CD14-positive monocyte (primary cell): ENCODE measurements around the gene OGFOD3. TPM values are rescaled to one million over a fixed set of nuclear protein-coding genes. Genes with fewer than 3 reads are reported as not detected.
A peak's percentile ranks its signal among the peaks of the same experiment; 100 is the strongest.
"Not testable (repeated sequence)": the region's sequence is repeated elsewhere in the genome, so short reads cannot be mapped to it uniquely, and the experiment has no call there.

Experiments
- DNase-seq, 3 donors: peaks; one replicate each; pipeline ENCODE4 v3.0.0-alpha.2; 2011 to 2022
- H2AFZ ChIP-seq: 2 replicates; pipeline ENCODE4 v1.6.0; 2012; ENCODE audit warnings: mild to moderate bottlenecking, low read depth, low read length, inconsistent platforms; ENCODE audit not compliant: insufficient read depth, poor library complexity, severe bottlenecking
- H3K27ac ChIP-seq, 2 donors: 1 replicate in 1 of 2; 2 replicates in 1 of 2; pipeline ENCODE4 v1.5.1; 2012 to 2013; ENCODE audit warnings: low read length in 2 of 2, control low read depth in 1 of 2, inconsistent platforms in 1 of 2, low read depth in 1 of 2, mild to moderate bottlenecking in 1 of 2
- H3K27me3 ChIP-seq, 2 donors: one replicate each; pipeline versions ENCODE4 v1.6.0 to v1.6.1; 2011 to 2013; ENCODE audit warnings: low read length in 2 of 2; ENCODE audit not compliant: control insufficient read depth in 2 of 2, insufficient read depth in 2 of 2
- H3K36me3 ChIP-seq, 2 donors: replicated peaks in 1 of 2; 1 replicate in 1 of 2; 2 replicates in 1 of 2; pipeline versions ENCODE4 v1.5.1 to v1.6.1; 2012 to 2013; ENCODE audit warnings: low read length in 2 of 2, control low read depth in 1 of 2, inconsistent platforms in 1 of 2, mild to moderate bottlenecking in 1 of 2; ENCODE audit not compliant: insufficient read depth in 2 of 2, control insufficient read depth in 1 of 2
- H3K4me1 ChIP-seq, 2 donors: 1 replicate in 1 of 2; 2 replicates in 1 of 2; pipeline versions ENCODE4 v1.5.1 to v1.6.1; 2012 to 2013; ENCODE audit warnings: low read length in 2 of 2, control low read depth in 1 of 2, inconsistent platforms in 1 of 2, mild to moderate bottlenecking in 1 of 2, moderate library complexity in 1 of 2; ENCODE audit not compliant: insufficient read depth in 2 of 2, control insufficient read depth in 1 of 2
- H3K4me2 ChIP-seq: replicated peaks from 2 replicates; pipeline ENCODE3; 2012; ENCODE audit warnings: low read length, moderate library complexity, mild to moderate bottlenecking; ENCODE audit not compliant: poor library complexity, severe bottlenecking; ENCODE audit errors: extremely low read depth
- H3K4me3 ChIP-seq, 3 experiments: fragments of 200-600 bp in 1 of 3; sonication (generic) in 1 of 3; replicated peaks in 1 of 3; 1 replicate in 2 of 3; 2 replicates in 1 of 3; pipeline ENCODE4 v1.5.1; 2011 to 2013; ENCODE audit warnings: low read length in 3 of 3, mild to moderate bottlenecking in 3 of 3, control low read depth in 2 of 3, low read depth in 2 of 3, inconsistent platforms in 1 of 3, moderate library complexity in 1 of 3
- H3K79me2 ChIP-seq: 2 replicates; pipeline ENCODE4 v1.6.0; 2012; ENCODE audit warnings: mild to moderate bottlenecking, control low read depth, inconsistent platforms, low read length, moderate library complexity; ENCODE audit not compliant: insufficient read depth
- H3K9ac ChIP-seq: 2 replicates; pipeline ENCODE4 v1.6.0; 2017; ENCODE audit warnings: low read length, mild to moderate bottlenecking; ENCODE audit not compliant: insufficient read depth, poor library complexity, severe bottlenecking
- H3K9me3 ChIP-seq, 2 donors: replicated peaks in 1 of 2; 1 replicate in 1 of 2; 2 replicates in 1 of 2; pipeline versions ENCODE4 v1.5.1 to v1.6.1; 2012 to 2013; ENCODE audit warnings: low read length in 2 of 2, control low read depth in 1 of 2; ENCODE audit not compliant: control insufficient read depth in 1 of 2, insufficient read depth in 1 of 2
- H4K20me1 ChIP-seq: 2 replicates; pipeline ENCODE4 v1.6.0; 2012; ENCODE audit warnings: mild to moderate bottlenecking, low read length, control low read depth, moderate library complexity; ENCODE audit not compliant: insufficient read depth
- H3K27ac Mint-ChIP-seq, 7 donors: one replicate each; pipeline ENCODE4 v1.8.0; 2020; ENCODE audit warnings: mild to moderate bottlenecking in 7 of 7, mixed read lengths in 7 of 7, moderate library complexity in 6 of 7, inconsistent platforms in 2 of 7
- H3K27me3 Mint-ChIP-seq, 3 donors: one replicate each; pipeline ENCODE4 v1.8.0; 2021 to 2022; ENCODE audit warnings: low read depth in 3 of 3, mild to moderate bottlenecking in 3 of 3, mixed read lengths in 3 of 3, moderate library complexity in 3 of 3, inconsistent platforms in 1 of 3
- H3K36me3 Mint-ChIP-seq, 2 donors: one replicate each; pipeline ENCODE4 v1.8.0; 2020; ENCODE audit warnings: mixed read lengths in 2 of 2, inconsistent platforms in 1 of 2, mild to moderate bottlenecking in 1 of 2
- H3K4me1 Mint-ChIP-seq: one replicate; pipeline ENCODE4 v1.8.0; 2020; ENCODE audit warnings: mild to moderate bottlenecking, mixed read lengths
- H3K4me3 Mint-ChIP-seq, 2 donors: one replicate each; pipeline ENCODE4 v1.8.0; 2020; ENCODE audit warnings: mild to moderate bottlenecking in 2 of 2, mixed read lengths in 2 of 2, moderate library complexity in 1 of 2
- H3K9me3 Mint-ChIP-seq, 7 donors: one replicate each; pipeline ENCODE4 v1.8.0; 2020 to 2022; ENCODE audit warnings: mixed read lengths in 7 of 7, mild to moderate bottlenecking in 6 of 7, moderate library complexity in 6 of 7, inconsistent platforms in 2 of 7
- WGBS: methylation state at CpG from one replicate; pipeline ENCODE4 v1.1.5; 2013; ENCODE audit warnings: missing lambda C conversion rate; ENCODE audit not compliant: insufficient coverage; 5-methylcytosine and 5-hydroxymethylcytosine counted together
- intact Hi-C, 2 donors: fragments of 100-400 bp; cut with micrococcal nuclease; formaldehyde crosslinking; loops; one replicate each; pipeline versions ENCODE4 v1.15.0 to v1.15.1; 2023
- polyA plus RNA-seq, 3 donors: library from polyadenylated mRNA; depleted of rRNA in 1 of 3; unstranded in 2 of 3; stranded (reverse) in 1 of 3; fragments of 300-500 nt in 2 of 3; fragments of >200 nt in 1 of 3; fragmentation: Illumina TruSeq in 2 of 3; gene quantifications; 1 replicate in 2 of 3; 2 replicates in 1 of 3; pipeline ENCODE4 v1.2.3, GENCODE V29; 2012 to 2021
- TF ChIP-seq, protein P1 (sequence below): fragments of 200-600 bp; IDR thresholded peaks from one replicate; pipeline ENCODE4 v1.8.0; 2022; ENCODE audit warnings: antibody characterized with exemption, mild to moderate bottlenecking

The OGFOD3 gene
- polyA plus RNA-seq, 3 donors: 17.9 to 36.4 (median 25.2) TPM

DNA sequence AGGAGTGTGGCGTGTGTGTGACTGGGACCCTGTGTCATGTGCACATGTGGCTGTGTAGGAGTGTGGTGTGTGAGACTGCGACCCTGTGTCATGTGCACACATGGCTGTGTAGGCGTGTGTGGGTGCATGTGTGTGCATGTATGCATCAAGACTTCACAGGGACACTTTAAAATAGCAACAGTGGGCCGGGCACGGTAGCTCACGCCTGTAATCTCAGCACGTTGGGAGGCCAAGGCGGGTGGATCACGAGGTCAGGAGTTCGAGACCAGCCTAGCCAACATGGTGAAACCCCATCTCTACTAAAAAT is 36.7 kb downstream of the OGFOD3 start:
- H3K4me2 ChIP-seq, H3K9ac ChIP-seq, H3K4me3 ChIP-seq, H2AFZ ChIP-seq, H3K79me2 ChIP-seq, intact Hi-C loops, H3K4me1 ChIP-seq, H3K9me3 ChIP-seq, DNase-seq, H3K36me3 Mint-ChIP-seq, H4K20me1 ChIP-seq, H3K27ac ChIP-seq, H3K4me1 Mint-ChIP-seq, H3K36me3 ChIP-seq, H3K27ac Mint-ChIP-seq, H3K9me3 Mint-ChIP-seq: not testable (repeated sequence)
- peaks cover 0 to 31% of the 10 kb centered on the region in 2 donors for H3K27me3 ChIP-seq
- H3K27me3 Mint-ChIP-seq: peaks cover 27 to 67% (median 45%) of the 10 kb centered on the region in 3 donors
- H3K4me3 Mint-ChIP-seq: peak overlapping the region in 1 of 2 donors; percentile 35
- WGBS: 76% methylated on average over 7 of the region's 10 CpGs

DNA sequence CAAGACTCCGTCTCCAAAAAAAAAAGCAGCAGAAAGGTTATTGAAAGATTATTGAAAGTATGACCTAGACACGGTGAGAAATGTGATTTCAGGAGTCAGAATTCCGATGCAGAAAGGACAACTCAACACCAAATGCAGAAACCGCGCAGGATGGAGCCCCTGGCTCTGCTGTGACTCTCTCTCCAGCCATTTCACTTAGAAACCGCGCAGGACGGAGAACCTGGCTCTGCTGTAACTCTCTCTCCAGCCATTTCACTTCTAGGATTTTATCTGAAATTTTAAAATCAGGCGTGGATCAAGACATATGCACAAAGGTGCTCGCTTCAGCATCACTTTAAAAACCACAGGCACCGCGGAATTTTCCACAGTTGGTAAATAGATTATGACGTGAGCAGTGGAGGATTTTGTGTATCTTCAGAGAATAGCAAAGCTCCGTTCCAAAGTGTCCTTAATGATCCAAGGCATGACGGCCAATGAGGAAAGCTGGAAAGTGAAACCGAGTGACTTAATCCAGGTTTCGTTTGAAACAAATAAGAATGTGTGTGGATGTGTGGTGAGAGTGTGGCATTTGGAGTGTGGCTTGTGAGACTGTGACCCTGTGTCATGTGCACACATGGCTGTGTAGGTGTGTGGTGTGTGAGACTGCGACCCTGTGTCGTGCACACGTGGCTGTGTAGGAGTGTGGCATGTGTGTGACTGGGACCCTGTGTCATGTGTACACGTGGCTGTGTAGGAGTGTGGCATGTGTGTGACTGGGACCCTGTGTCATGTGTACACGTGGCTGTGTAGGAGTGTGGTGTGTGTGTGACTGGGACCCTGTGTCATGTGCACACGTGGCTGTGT is 37.3 kb downstream of the OGFOD3 start:
- 83% methylated on average over 18 of the region's 23 CpGs for WGBS

More for the DNA sequence above, 37.3 kb downstream of the OGFOD3 start:
- TF ChIP-seq, protein P1, sequence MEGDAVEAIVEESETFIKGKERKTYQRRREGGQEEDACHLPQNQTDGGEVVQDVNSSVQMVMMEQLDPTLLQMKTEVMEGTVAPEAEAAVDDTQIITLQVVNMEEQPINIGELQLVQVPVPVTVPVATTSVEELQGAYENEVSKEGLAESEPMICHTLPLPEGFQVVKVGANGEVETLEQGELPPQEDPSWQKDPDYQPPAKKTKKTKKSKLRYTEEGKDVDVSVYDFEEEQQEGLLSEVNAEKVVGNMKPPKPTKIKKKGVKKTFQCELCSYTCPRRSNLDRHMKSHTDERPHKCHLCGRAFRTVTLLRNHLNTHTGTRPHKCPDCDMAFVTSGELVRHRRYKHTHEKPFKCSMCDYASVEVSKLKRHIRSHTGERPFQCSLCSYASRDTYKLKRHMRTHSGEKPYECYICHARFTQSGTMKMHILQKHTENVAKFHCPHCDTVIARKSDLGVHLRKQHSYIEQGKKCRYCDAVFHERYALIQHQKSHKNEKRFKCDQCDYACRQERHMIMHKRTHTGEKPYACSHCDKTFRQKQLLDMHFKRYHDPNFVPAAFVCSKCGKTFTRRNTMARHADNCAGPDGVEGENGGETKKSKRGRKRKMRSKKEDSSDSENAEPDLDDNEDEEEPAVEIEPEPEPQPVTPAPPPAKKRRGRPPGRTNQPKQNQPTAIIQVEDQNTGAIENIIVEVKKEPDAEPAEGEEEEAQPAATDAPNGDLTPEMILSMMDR: no peak
- no peak overlapping the region for H3K27ac ChIP-seq
- no peaks in the 10 kb centered on the region for H3K9me3 ChIP-seq
- Mint-ChIP-seq H3K4me1 (no peaks in the 10 kb centered on the region), H3K36me3 (no peaks in the 10 kb centered on the region), H3K27ac (peak overlapping the region in 1 of 7 donors; percentile 39), H3K9me3 (peaks cover 0 to 7% (median 0%) of the 10 kb centered on the region in 7 donors), H3K27me3 (peaks cover 31 to 67% (median 44%) of the 10 kb centered on the region in 3 donors), H3K4me3 (peak overlapping the region in 1 of 2 donors; percentile 35)
- H3K4me1 ChIP-seq: no peaks in the 10 kb centered on the region
- H3K4me3 ChIP-seq: no peak overlapping the region
- H2AFZ ChIP-seq: no peak overlapping the region
- H3K4me2 ChIP-seq: no peak overlapping the region
- H3K36me3 ChIP-seq: no peaks in the 10 kb centered on the region
- H3K27me3 ChIP-seq: peaks cover 0 to 29% of the 10 kb centered on the region in 2 donors
- no peak overlapping the region for H3K9ac ChIP-seq
- no peaks in the 10 kb centered on the region for H4K20me1 ChIP-seq
- intact Hi-C loops: no loop called here
- H3K79me2 ChIP-seq: no peaks in the 10 kb centered on the region
- no peak for DNase-seq
